ENCODE measurements around the gene GPC6.

GRCh38 chr13:94369972-94370436 lies 1143.4 kb downstream of the GPC6 start:
- no peak for TF ChIP-seq TAF1 (IDR thresholded peaks at IDR 0.05; ENCODE audit: borderline replicate concordance, low read depth, low read length)
- no peak for TF ChIP-seq CTCF (IDR thresholded peaks at IDR 0.05)
